Common myeloid progenitor, CD34-positive (primary cell): ENCODE measurements around the gene CLDN3.
A peak's percentile ranks its signal among the peaks of the same experiment; 100 is the strongest.

Source experiments
- CTCF ChIA-PET: fragments of 350-600 bp; sonication (Branson Sonifier 250); formaldehyde crosslinking; loops from one replicate; lab custom pipeline; 2021; ENCODE audit warnings: antibody characterized with exemption; lab: Charles Lee
- POLR2A ChIA-PET: fragments of 350-600 bp; sonication (Branson Sonifier 250); formaldehyde crosslinking; loops from one replicate; lab custom pipeline; 2021; ENCODE audit warnings: antibody characterized with exemption; lab: Charles Lee
- DNase-seq, 3 donors: peaks; one replicate each; pipeline versions ENCODE4 v3.0.0 to v3.0.0-alpha.2; 2013
- H3K27ac ChIP-seq, 2 experiments: 1 replicate in 1 of 2; 2 replicates in 1 of 2; pipeline ENCODE4 v1.7.0; 2013; ENCODE audit warnings: inconsistent platforms in 2 of 2, low read length in 2 of 2, mild to moderate bottlenecking in 2 of 2, low read depth in 1 of 2, moderate library complexity in 1 of 2; ENCODE audit not compliant: severe bottlenecking in 2 of 2, insufficient read depth in 1 of 2, poor library complexity in 1 of 2
- H3K27me3 ChIP-seq, 5 experiments: replicated peaks in 2 of 5; 1 replicate in 3 of 5; 2 replicates in 2 of 5; pipeline versions ENCODE4 v1.6.1 to v1.7.0; 2013; ENCODE audit warnings: low read length in 4 of 5, mild to moderate bottlenecking in 2 of 5, moderate library complexity in 2 of 5, inconsistent platforms in 1 of 5; ENCODE audit not compliant: insufficient read depth in 5 of 5, control insufficient read depth in 4 of 5
- H3K36me3 ChIP-seq, 4 experiments: 1 replicate in 2 of 4; 2 replicates in 2 of 4; pipeline versions ENCODE4 v1.6.1 to v1.7.0; 2013; ENCODE audit warnings: low read length in 3 of 4, control low read depth in 1 of 4, mild to moderate bottlenecking in 1 of 4; ENCODE audit not compliant: control insufficient read depth in 4 of 4, insufficient read depth in 4 of 4
- H3K4me1 ChIP-seq, 4 experiments: 1 replicate in 3 of 4; 2 replicates in 1 of 4; pipeline versions ENCODE4 v1.6.1 to v1.7.1; 2013; ENCODE audit warnings: low read length in 3 of 4, mild to moderate bottlenecking in 3 of 4, control low read depth in 1 of 4, inconsistent platforms in 1 of 4, moderate library complexity in 1 of 4; ENCODE audit not compliant: control insufficient read depth in 4 of 4, insufficient read depth in 4 of 4; ENCODE audit errors: control extremely low read depth in 1 of 4
- H3K4me3 ChIP-seq, 7 experiments: 1 replicate in 4 of 7; 2 replicates in 3 of 7; pipeline versions ENCODE4 v1.5.1 to v1.7.0; 2013; ENCODE audit warnings: mild to moderate bottlenecking in 7 of 7, low read length in 6 of 7, moderate library complexity in 6 of 7, inconsistent platforms in 2 of 7, low read depth in 2 of 7, control low read depth in 1 of 7; ENCODE audit not compliant: insufficient read depth in 4 of 7, control insufficient read depth in 1 of 7; ENCODE audit errors: extremely low read depth in 1 of 7
- H3K9me3 ChIP-seq, 5 experiments: 1 replicate in 4 of 5; 2 replicates in 1 of 5; pipeline versions ENCODE4 v1.6.1 to v1.7.1; 2013; ENCODE audit warnings: low read length in 4 of 5, mild to moderate bottlenecking in 2 of 5, inconsistent platforms in 1 of 5, low read depth in 1 of 5, moderate library complexity in 1 of 5; ENCODE audit not compliant: control insufficient read depth in 4 of 5, insufficient read depth in 2 of 5; ENCODE audit errors: control extremely low read depth in 1 of 5
- WGBS: methylation state at CpG from one replicate; pipeline ENCODE4 v1.1.5; 2013; ENCODE audit not compliant: insufficient coverage; 5-methylcytosine and 5-hydroxymethylcytosine counted together

CLDN3 gene

DNA sequence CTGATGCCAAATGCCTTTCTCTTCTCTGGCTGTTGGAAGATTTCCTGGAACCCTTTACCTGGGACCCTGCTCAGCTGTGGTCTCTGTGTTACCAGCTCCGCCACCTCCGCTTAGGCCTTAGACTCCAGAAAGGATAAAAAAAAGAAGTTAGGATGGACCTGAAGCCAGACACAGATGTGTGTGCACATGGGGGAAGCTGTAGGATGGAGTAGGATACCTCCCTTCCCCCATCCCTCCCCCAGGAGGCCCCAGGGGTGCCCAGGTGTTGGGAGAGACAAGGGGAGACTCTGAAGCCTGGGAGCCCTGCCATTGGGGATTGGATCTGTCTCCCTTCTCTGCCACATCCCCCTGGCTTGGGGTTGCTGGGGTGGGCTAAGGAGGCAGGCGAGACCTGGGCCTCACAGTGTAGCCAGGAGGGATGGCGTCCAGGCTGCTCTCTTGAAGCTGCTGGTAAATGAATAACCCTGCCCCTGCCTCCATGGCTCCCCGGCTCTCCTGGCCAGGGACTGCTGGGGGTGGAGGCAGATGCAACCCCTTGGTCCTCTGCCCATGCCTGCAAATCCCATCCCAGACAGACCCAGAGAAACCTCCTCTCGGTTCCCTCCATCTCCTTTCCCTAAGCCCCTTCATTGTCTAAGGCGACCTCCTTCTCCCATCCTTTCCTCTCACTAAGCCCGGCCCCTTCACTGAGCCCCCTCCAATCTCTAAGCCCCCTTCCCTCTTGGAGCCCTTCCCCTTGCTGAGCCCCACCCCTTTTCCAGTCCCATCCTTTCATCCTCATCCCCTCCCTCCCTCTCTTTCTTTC lies 8.0 kb downstream of the CLDN3 start:
- ChIA-PET POLR2A (no interaction called here), CTCF (no interaction called here)
- H3K4me3 ChIP-seq: no peak overlapping the region
- H3K4me1 ChIP-seq: no peaks in the 10 kb centered on the region
- no peaks in the 10 kb centered on the region for H3K9me3 ChIP-seq
- WGBS: 56% methylated on average over 5 of the region's 8 CpGs
- no peaks in the 10 kb centered on the region for H3K36me3 ChIP-seq
- no peak for DNase-seq
- H3K27ac ChIP-seq: no peak overlapping the region
- peaks cover 0 to 16% (median 2%) of the 10 kb centered on the region in 5 experiments for H3K27me3 ChIP-seq

DNA sequence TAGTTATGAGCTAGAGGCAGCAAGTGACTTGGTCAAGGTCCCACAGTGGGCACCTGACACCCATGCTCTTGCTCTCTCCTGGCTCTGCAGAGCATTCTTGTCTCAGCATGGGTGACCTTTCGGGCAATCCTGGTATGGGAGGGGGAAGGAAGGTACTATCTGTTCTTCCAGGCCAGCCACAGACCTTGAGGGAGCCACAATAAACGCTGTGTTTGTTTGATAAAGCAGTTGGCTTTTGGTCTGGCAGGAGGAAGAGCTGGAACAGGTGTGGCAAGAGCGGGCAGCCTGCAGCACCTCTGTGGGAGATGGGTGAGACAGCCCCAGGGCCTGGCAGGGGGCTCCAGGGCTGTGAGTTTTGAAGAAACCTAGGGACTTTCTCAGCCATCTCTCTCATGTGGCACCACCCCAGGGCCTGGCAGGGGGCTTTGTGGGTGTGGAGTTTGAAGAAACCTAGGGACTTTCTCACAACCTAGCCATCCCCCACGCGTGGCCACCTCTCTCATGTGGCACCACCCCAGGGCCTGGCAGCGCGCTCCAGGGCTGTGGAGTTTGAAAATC lies 11.4 kb downstream of the CLDN3 start:
- Histone ChIP-seq H3K9me3 (no peaks in the 10 kb centered on the region), H3K4me1 (no peaks in the 10 kb centered on the region), H3K4me3 (no peak overlapping the region), H3K36me3 (no peaks in the 10 kb centered on the region), H3K27me3 (peaks cover 0 to 9% (median 1%) of the 10 kb centered on the region in 5 experiments), H3K27ac (no peak overlapping the region)
- CTCF ChIA-PET: no interaction called here
- POLR2A ChIA-PET: no interaction called here
- 90% methylated on average over 4 of the region's 7 CpGs for WGBS
- DNase-seq: peak in 2 of 3 donors; percentile 34 to 55

GRCh38 chr7:73749931-73750776 lies 19.9 kb downstream of the CLDN3 start:
- Histone ChIP-seq H3K27me3 (no peaks in the 10 kb centered on the region), H3K4me3 (no peak overlapping the region), H3K27ac (no peak overlapping the region), H3K36me3 (no peaks in the 10 kb centered on the region), H3K4me1 (peaks cover 4 to 19% (median 12%) of the 10 kb centered on the region in 4 experiments), H3K9me3 (peaks cover 0 to 5% (median 0%) of the 10 kb centered on the region in 5 experiments)
- peak in 2 of 3 donors; percentile 68 to 83 for DNase-seq
- WGBS: 43% methylated on average over 14 of the region's 16 CpGs
- CTCF ChIA-PET: interaction anchor here (1.4 to 1.7 kb wide), 2 partner anchors 14 to 21 kb away, joined by 3 read pairs; no protein-coding TSS in a partner anchor
- POLR2A ChIA-PET: no interaction called here

GRCh38 chr7:73746378-73746777 lies 23.7 kb downstream of the CLDN3 start:
- no peak overlapping the region for H3K4me3 ChIP-seq
- H3K27ac ChIP-seq: no peak overlapping the region
- CTCF ChIA-PET: interaction anchor here (1.2 kb wide), 1 partner anchor 139 kb away, joined by 3 read pairs; no protein-coding TSS in a partner anchor
- peaks cover 0 to 8% (median 4%) of the 10 kb centered on the region in 5 experiments for H3K27me3 ChIP-seq
- peaks cover 0 to 5% (median 0%) of the 10 kb centered on the region in 5 experiments for H3K9me3 ChIP-seq
- POLR2A ChIA-PET: no interaction called here
- DNase-seq: no peak
- peaks cover 4 to 19% (median 12%) of the 10 kb centered on the region in 4 experiments for H3K4me1 ChIP-seq
- H3K36me3 ChIP-seq: no peaks in the 10 kb centered on the region
- WGBS: 88% methylated on average over 4 of the region's 4 CpGs

DNA sequence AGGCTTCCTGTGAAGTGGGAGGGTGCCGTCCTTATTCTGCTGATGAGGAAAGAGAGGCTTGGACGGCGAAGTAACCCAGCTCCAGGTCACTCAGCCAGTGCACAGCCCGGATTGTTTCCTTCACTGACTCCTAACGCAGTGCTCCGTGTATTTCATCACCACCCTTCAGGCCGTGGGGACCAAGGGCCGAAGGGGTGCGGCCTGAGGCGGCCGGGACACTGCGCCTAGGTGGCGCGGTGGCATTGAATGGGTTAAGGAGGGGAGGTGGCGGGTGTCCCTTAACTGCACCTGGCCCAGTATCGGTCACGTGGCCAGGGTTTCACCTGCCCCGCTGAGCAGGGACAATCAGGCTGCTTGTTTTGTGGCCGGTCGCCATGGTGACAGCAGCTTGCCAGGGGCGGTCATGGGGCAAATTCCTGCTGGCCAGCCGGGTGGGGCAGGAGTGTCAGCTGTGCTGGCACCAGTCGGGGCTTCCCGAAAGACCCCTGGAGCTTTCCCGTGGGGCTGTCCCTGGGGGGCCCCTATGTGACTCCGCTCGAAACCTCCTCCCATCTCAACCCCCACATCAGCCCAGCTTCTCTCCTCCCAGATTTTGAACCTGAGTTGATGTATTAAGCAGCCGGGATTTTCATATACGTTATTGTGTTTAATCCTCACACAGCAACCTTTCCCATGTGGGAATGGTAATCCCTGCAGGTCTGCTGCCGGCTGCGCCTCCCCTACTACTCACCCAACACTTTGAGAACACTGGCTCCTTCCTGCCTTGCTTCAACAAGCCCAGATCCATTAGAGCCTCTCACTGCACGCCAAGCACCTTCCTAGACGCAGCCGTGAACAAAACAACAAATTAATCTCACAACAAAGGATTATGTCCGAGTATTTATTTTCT lies 27.1 kb downstream of the CLDN3 start:
- WGBS: 79% methylated on average over 27 of the region's 35 CpGs
- ChIA-PET POLR2A (no interaction called here), CTCF (interaction anchor here (1.4 to 1.8 kb wide), 2 partner anchors 8 to 10 kb away, joined by 3 to 4 read pairs; no protein-coding TSS in a partner anchor)
- DNase-seq: peak in 1 of 3 donors; percentile 26
- H3K27ac ChIP-seq: no peak overlapping the region
- peaks cover 0 to 11% (median 9%) of the 10 kb centered on the region in 4 experiments for H3K4me1 ChIP-seq
- H3K9me3 ChIP-seq: no peaks in the 10 kb centered on the region
- no peak overlapping the region for H3K4me3 ChIP-seq
- peaks cover 0 to 8% (median 4%) of the 10 kb centered on the region in 5 experiments for H3K27me3 ChIP-seq
- no peaks in the 10 kb centered on the region for H3K36me3 ChIP-seq

DNA sequence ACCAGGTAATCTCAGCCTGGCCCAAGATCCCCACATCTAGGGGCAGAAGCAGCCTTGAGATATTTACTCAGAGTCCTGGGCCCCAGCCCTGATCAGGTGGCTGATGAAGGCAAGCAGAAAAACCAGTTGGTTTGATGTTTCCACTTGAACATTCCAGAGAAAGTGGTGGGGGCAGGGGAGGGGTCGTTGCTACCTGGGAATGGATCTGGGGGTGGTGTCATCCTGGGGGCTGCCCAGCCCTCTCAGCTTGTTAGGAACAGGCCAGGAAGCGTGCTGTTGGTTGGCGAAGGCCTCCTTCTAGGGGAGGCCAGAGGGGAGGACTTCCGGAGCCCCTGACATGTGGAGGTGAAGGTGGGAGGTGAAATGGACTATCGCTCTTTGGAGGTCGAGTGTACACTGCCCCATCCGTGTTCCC lies 27.7 kb downstream of the CLDN3 start:
- DNase-seq: no peak
- 74% methylated on average over 7 of the region's 7 CpGs for WGBS
- H3K9me3 ChIP-seq: no peaks in the 10 kb centered on the region
- H3K4me3 ChIP-seq: no peak overlapping the region
- POLR2A ChIA-PET: no interaction called here
- H3K36me3 ChIP-seq: no peaks in the 10 kb centered on the region
- H3K27me3 ChIP-seq: peaks cover 0 to 8% (median 4%) of the 10 kb centered on the region in 5 experiments
- H3K27ac ChIP-seq: no peak overlapping the region
- peaks cover 0 to 15% (median 11%) of the 10 kb centered on the region in 4 experiments for H3K4me1 ChIP-seq
- CTCF ChIA-PET: interaction anchor here (1.4 to 1.8 kb wide), 2 partner anchors 8 to 11 kb away, joined by 3 to 4 read pairs; no protein-coding TSS in a partner anchor
